Measurements from ENCODE around the gene C1orf174.

Gene C1orf174

GRCh38 chr1:3886106-3886670 lies 13.9 kb downstream of the C1orf174 start:
- H4K8ac ChIP-seq (ENCODE audit: low read depth, low read length), result no peak overlapping the region
- H3K9ac ChIP-seq (ENCODE audit: low read length), result no peak overlapping the region
- H2BK5ac ChIP-seq (ENCODE audit: low read depth, low read length, poor library complexity), result no peak overlapping the region
- no peaks in the 10 kb centered on the region for H3K79me2 ChIP-seq (ENCODE audit: control insufficient read depth, insufficient read depth, low read length, poor library complexity)
- H2BK12ac ChIP-seq (ENCODE audit: low read length), result no peak overlapping the region
- WGBS (ENCODE audit: extremely low coverage, insufficient coverage, insufficient read length), result no CpG with 5 or more reads among the region's 15 CpGs
- no peak overlapping the region for H3K18ac ChIP-seq (ENCODE audit: low read length)
- H2AK5ac ChIP-seq (ENCODE audit: low read length), result no peak overlapping the region
- no peak overlapping the region for H4K12ac ChIP-seq (ENCODE audit: low read depth, low read length)
- peaks cover 35 to 36% of the 10 kb centered on the region in 2 experiments for H3K36me3 ChIP-seq (ENCODE audit: control insufficient read depth in 1 of 2, insufficient read depth in 2 of 2, low read length in 2 of 2)
- no peak overlapping the region for H3K4ac ChIP-seq (ENCODE audit: low read depth, low read length)
- no peak for DNase-seq
- H4K91ac ChIP-seq (ENCODE audit: low read depth, low read length), result no peak overlapping the region
- no peak overlapping the region for H3K4me2 ChIP-seq (ENCODE audit: low read length)
- H2AFZ ChIP-seq (ENCODE audit: insufficient read depth, low read length, poor library complexity), result no peak overlapping the region
- no peaks in the 10 kb centered on the region for H3K4me1 ChIP-seq (ENCODE audit: control insufficient read depth in 1 of 2, insufficient read depth in 2 of 2, low read length in 2 of 2)
- no peaks in the 10 kb centered on the region for H3K9me3 ChIP-seq (ENCODE audit: insufficient read depth, low read depth, low read length)
- no peak overlapping the region for H3K4me3 ChIP-seq (ENCODE audit: low read depth, low read length)
- H2BK120ac ChIP-seq (ENCODE audit: insufficient read depth, low read length, poor library complexity), result no peak overlapping the region
- no peaks in the 10 kb centered on the region for H3K27me3 ChIP-seq (ENCODE audit: insufficient read depth, low read length)
- H3K27ac ChIP-seq (ENCODE audit: low read depth, low read length), result no peak overlapping the region
- H3K23ac ChIP-seq (ENCODE audit: low read length), result no peak overlapping the region
- no peak overlapping the region for H3K14ac ChIP-seq (ENCODE audit: low read length)
- no peaks in the 10 kb centered on the region for H3K79me1 ChIP-seq (ENCODE audit: low read length)

- H3K4me3 ChIP-seq (ENCODE audit: low read depth, low read length), result no peak overlapping the region
- H4K12ac ChIP-seq (ENCODE audit: low read depth, low read length), result no peak overlapping the region
- no peak for DNase-seq
- no CpG with 5 or more reads among the region's 7 CpGs for WGBS (ENCODE audit: extremely low coverage, insufficient coverage, insufficient read length)
- no peak overlapping the region for H2AFZ ChIP-seq (ENCODE audit: insufficient read depth, low read length, poor library complexity)
- H2BK120ac ChIP-seq (ENCODE audit: insufficient read depth, low read length, poor library complexity), result no peak overlapping the region
- H2BK12ac ChIP-seq (ENCODE audit: low read length), result no peak overlapping the region
- no peaks in the 10 kb centered on the region for H3K79me1 ChIP-seq (ENCODE audit: low read length)
- H3K9me3 ChIP-seq (ENCODE audit: insufficient read depth, low read depth, low read length), result no peaks in the 10 kb centered on the region
- no peak overlapping the region for H4K8ac ChIP-seq (ENCODE audit: low read depth, low read length)
- no peaks in the 10 kb centered on the region for H3K4me1 ChIP-seq (ENCODE audit: control insufficient read depth in 1 of 2, insufficient read depth in 2 of 2, low read length in 2 of 2)
- no peak overlapping the region for H2AK5ac ChIP-seq (ENCODE audit: low read length)
- H3K18ac ChIP-seq (ENCODE audit: low read length), result no peak overlapping the region
- H3K14ac ChIP-seq (ENCODE audit: low read length), result no peak overlapping the region
- H3K4me2 ChIP-seq (ENCODE audit: low read length), result no peak overlapping the region
- H4K91ac ChIP-seq (ENCODE audit: low read depth, low read length), result no peak overlapping the region
- no peaks in the 10 kb centered on the region for H3K27me3 ChIP-seq (ENCODE audit: insufficient read depth, low read length)
- H2BK5ac ChIP-seq (ENCODE audit: low read depth, low read length, poor library complexity), result no peak overlapping the region
- H3K36me3 ChIP-seq (ENCODE audit: control insufficient read depth in 1 of 2, insufficient read depth in 2 of 2, low read length in 2 of 2), result peaks cover 31 to 33% of the 10 kb centered on the region in 2 experiments
- no peak overlapping the region for H3K9ac ChIP-seq (ENCODE audit: low read length)
- H3K23ac ChIP-seq (ENCODE audit: low read length), result no peak overlapping the region
- no peaks in the 10 kb centered on the region for H3K79me2 ChIP-seq (ENCODE audit: control insufficient read depth, insufficient read depth, low read length, poor library complexity)
- no peak overlapping the region for H3K4ac ChIP-seq (ENCODE audit: low read depth, low read length)
- no peak overlapping the region for H3K27ac ChIP-seq (ENCODE audit: low read depth, low read length)
Observed at GRCh38 chr1:3885611-3886010, 14.5 kb downstream of the C1orf174 start.

- no peak overlapping the region for H2BK12ac ChIP-seq (ENCODE audit: low read length)
- H4K91ac ChIP-seq (ENCODE audit: low read depth, low read length), result no peak overlapping the region
- no CpG with 5 or more reads among the region's 13 CpGs for WGBS (ENCODE audit: extremely low coverage, insufficient coverage, insufficient read length)
- H3K4me1 ChIP-seq (ENCODE audit: control insufficient read depth in 1 of 2, insufficient read depth in 2 of 2, low read length in 2 of 2), result no peaks in the 10 kb centered on the region
- H2AK5ac ChIP-seq (ENCODE audit: low read length), result no peak overlapping the region
- H3K79me2 ChIP-seq (ENCODE audit: control insufficient read depth, insufficient read depth, low read length, poor library complexity), result no peaks in the 10 kb centered on the region
- no peak overlapping the region for H3K4me2 ChIP-seq (ENCODE audit: low read length)
- H4K8ac ChIP-seq (ENCODE audit: low read depth, low read length), result no peak overlapping the region
- no peak overlapping the region for H2BK5ac ChIP-seq (ENCODE audit: low read depth, low read length, poor library complexity)
- no peak overlapping the region for H4K12ac ChIP-seq (ENCODE audit: low read depth, low read length)
- H3K23ac ChIP-seq (ENCODE audit: low read length), result no peak overlapping the region
- no peak overlapping the region for H3K4ac ChIP-seq (ENCODE audit: low read depth, low read length)
- no peak overlapping the region for H3K4me3 ChIP-seq (ENCODE audit: low read depth, low read length)
- no peaks in the 10 kb centered on the region for H3K79me1 ChIP-seq (ENCODE audit: low read length)
- no peak overlapping the region for H3K14ac ChIP-seq (ENCODE audit: low read length)
- no peak overlapping the region for H2BK120ac ChIP-seq (ENCODE audit: insufficient read depth, low read length, poor library complexity)
- H3K9me3 ChIP-seq (ENCODE audit: insufficient read depth, low read depth, low read length), result no peaks in the 10 kb centered on the region
- no peak overlapping the region for H3K18ac ChIP-seq (ENCODE audit: low read length)
- H3K36me3 ChIP-seq (ENCODE audit: control insufficient read depth in 1 of 2, insufficient read depth in 2 of 2, low read length in 2 of 2), result peaks cover 24 to 26% of the 10 kb centered on the region in 2 experiments
- no peak overlapping the region for H3K27ac ChIP-seq (ENCODE audit: low read depth, low read length)
- DNase-seq, result no peak
- H2AFZ ChIP-seq (ENCODE audit: insufficient read depth, low read length, poor library complexity), result no peak overlapping the region
- H3K27me3 ChIP-seq (ENCODE audit: insufficient read depth, low read length), result no peaks in the 10 kb centered on the region
- no peak overlapping the region for H3K9ac ChIP-seq (ENCODE audit: low read length)
Observed at GRCh38 chr1:3884966-3885365, 15.1 kb downstream of the C1orf174 start.

DNA sequence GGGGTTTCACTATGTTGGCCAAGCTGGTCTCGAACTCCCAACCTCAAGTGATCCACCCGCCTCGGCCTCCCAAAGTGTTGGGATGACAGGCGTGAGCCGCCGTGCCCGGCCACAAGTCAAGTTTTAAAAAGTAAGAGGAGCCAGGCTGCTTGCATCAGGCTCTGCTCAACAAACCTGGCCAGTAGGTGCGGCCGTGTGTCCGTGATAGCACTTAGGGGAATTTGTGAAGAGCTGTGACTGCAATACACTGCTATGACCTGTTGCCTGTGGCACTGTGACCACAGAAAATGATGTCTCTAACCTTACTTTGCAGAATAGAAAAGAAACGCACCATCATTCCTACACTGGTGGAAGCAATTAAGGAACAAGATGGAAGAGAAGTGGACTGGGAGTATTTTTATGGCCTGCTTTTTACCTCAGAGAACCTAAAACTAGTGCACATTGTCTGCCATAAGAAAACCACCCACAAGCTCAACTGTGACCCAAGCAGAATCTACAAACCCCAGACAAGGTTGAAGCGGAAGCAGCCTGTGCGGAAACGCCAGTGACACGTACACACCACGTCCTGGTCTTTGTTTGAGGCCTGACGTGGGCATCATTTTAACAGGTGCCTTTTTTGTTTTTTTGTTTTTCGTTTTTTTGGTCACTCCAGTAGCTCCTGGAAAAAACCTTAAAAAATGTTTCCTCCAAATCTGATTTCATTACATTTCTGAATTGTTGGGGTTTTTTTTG lies 16.7 kb downstream of the C1orf174 start:
- H2AFZ ChIP-seq (ENCODE audit: insufficient read depth, low read length, poor library complexity), result no peak overlapping the region
- H2BK120ac ChIP-seq (ENCODE audit: insufficient read depth, low read length, poor library complexity), result no peak overlapping the region
- H3K79me1 ChIP-seq (ENCODE audit: low read length), result no peaks in the 10 kb centered on the region
- no peaks in the 10 kb centered on the region for H3K27me3 ChIP-seq (ENCODE audit: insufficient read depth, low read length)
- no peaks in the 10 kb centered on the region for H3K4me1 ChIP-seq (ENCODE audit: control insufficient read depth in 1 of 2, insufficient read depth in 2 of 2, low read length in 2 of 2)
- H4K91ac ChIP-seq (ENCODE audit: low read depth, low read length), result no peak overlapping the region
- WGBS (ENCODE audit: extremely low coverage, insufficient coverage, insufficient read length), result no CpG with 5 or more reads among the region's 18 CpGs
- H4K12ac ChIP-seq (ENCODE audit: low read depth, low read length), result no peak overlapping the region
- no peak for DNase-seq
- no peak overlapping the region for H4K8ac ChIP-seq (ENCODE audit: low read depth, low read length)
- H3K9ac ChIP-seq (ENCODE audit: low read length), result no peak overlapping the region
- peaks cover 7% of the 10 kb centered on the region for H3K9me3 ChIP-seq (ENCODE audit: insufficient read depth, low read depth, low read length)
- H3K79me2 ChIP-seq (ENCODE audit: control insufficient read depth, insufficient read depth, low read length, poor library complexity), result no peaks in the 10 kb centered on the region
- H2BK12ac ChIP-seq (ENCODE audit: low read length), result no peak overlapping the region
- peaks cover 18 to 20% of the 10 kb centered on the region in 2 experiments for H3K36me3 ChIP-seq (ENCODE audit: control insufficient read depth in 1 of 2, insufficient read depth in 2 of 2, low read length in 2 of 2)
- no peak overlapping the region for H3K4me3 ChIP-seq (ENCODE audit: low read depth, low read length)
- H3K23ac ChIP-seq (ENCODE audit: low read length), result no peak overlapping the region
- H2BK5ac ChIP-seq (ENCODE audit: low read depth, low read length, poor library complexity), result no peak overlapping the region
- no peak overlapping the region for H3K4me2 ChIP-seq (ENCODE audit: low read length)
- H2AK5ac ChIP-seq (ENCODE audit: low read length), result no peak overlapping the region
- no peak overlapping the region for H3K14ac ChIP-seq (ENCODE audit: low read length)
- H3K18ac ChIP-seq (ENCODE audit: low read length), result no peak overlapping the region
- no peak overlapping the region for H3K27ac ChIP-seq (ENCODE audit: low read depth, low read length)
- H3K4ac ChIP-seq (ENCODE audit: low read depth, low read length), result no peak overlapping the region
